ENCODE measurements around the gene TUBA3C. TPM values are rescaled to one million over a fixed set of nuclear protein-coding genes. Genes with fewer than 3 reads are reported as not detected.

TUBA3C gene
- total and polyA plus RNA-seq, 4 donors, result not detected

Small RNA genes lying within 50 kb of the gene (small RNA-seq; reads per million reads assigned to genes)
- gene AL139327.4 (ENCODE audit: low replicate concordance), result not detected

Data from spinal cord (tissue), 4 donors.